ENCODE data around the gene SNTG2.

Gene SNTG2

GRCh38 chr2:1156531-1156930 is 205.9 kb downstream of the SNTG2 start:
- no peaks in the 10 kb centered on the region for H3K36me3 ChIP-seq (ENCODE audit: control insufficient read depth, low read length)
- H3K9me3 ChIP-seq (ENCODE audit: control insufficient read depth, insufficient read depth, low read length), result peaks cover 9% of the 10 kb centered on the region; the same call in 1 of the 2 replicates
- no peaks in the 10 kb centered on the region for H3K4me1 ChIP-seq (ENCODE audit: control insufficient read depth, low read length)
- H3K4me3 ChIP-seq (ENCODE audit: low read length), result no peak overlapping the region
- no peak for TF ChIP-seq CTCF (IDR thresholded peaks at IDR 0.05; ENCODE audit: low read depth, low read length, poor library complexity, severe bottlenecking)
- no peaks in the 10 kb centered on the region for H4K20me1 ChIP-seq (ENCODE audit: control insufficient read depth, insufficient read depth, low read depth, low read length)
- H3K9me2 ChIP-seq (replicated peaks; ENCODE audit: control insufficient read depth, low read length), result no peaks in the 10 kb centered on the region
- H3K79me2 ChIP-seq (ENCODE audit: control insufficient read depth, low read length), result no peaks in the 10 kb centered on the region
- H3K4me2 ChIP-seq (ENCODE audit: low read length), result no peak overlapping the region
- H3K27ac ChIP-seq (ENCODE audit: low read depth, low read length), result no peak overlapping the region
- no peaks in the 10 kb centered on the region for H3K27me3 ChIP-seq (ENCODE audit: control insufficient read depth, low read length)
- no peaks in the 10 kb centered on the region for H3F3A ChIP-seq (ENCODE audit: control insufficient read depth, insufficient read depth)

GRCh38 chr2:1157107-1157506 is 206.5 kb downstream of the SNTG2 start:
- Histone ChIP-seq H3K9me3 (ENCODE audit: control insufficient read depth, insufficient read depth, low read length) (peaks cover 7% of the 10 kb centered on the region; the same call in 1 of the 2 replicates), H4K20me1 (ENCODE audit: control insufficient read depth, insufficient read depth, low read depth, low read length) (no peaks in the 10 kb centered on the region), H3F3A (ENCODE audit: control insufficient read depth, insufficient read depth) (no peaks in the 10 kb centered on the region), H3K4me1 (ENCODE audit: control insufficient read depth, low read length) (0 out of 2 replicates have a peak, but pooled peaks cover under 1% of the 10 kb centered on the region), H3K27me3 (ENCODE audit: control insufficient read depth, low read length) (no peaks in the 10 kb centered on the region), H3K4me2 (ENCODE audit: low read length) (no peak overlapping the region), H3K36me3 (ENCODE audit: control insufficient read depth, low read length) (no peaks in the 10 kb centered on the region), H3K27ac (ENCODE audit: low read depth, low read length) (no peak overlapping the region), H3K4me3 (ENCODE audit: low read length) (no peak overlapping the region), H3K9me2 (replicated peaks; ENCODE audit: control insufficient read depth, low read length) (no peaks in the 10 kb centered on the region), H3K79me2 (ENCODE audit: control insufficient read depth, low read length) (no peaks in the 10 kb centered on the region)
- TF ChIP-seq EZH2phosphoT487 (IDR thresholded peaks at IDR 0.05; ENCODE audit: borderline replicate concordance, low read length) (no peak), CTCF (IDR thresholded peaks at IDR 0.05; ENCODE audit: low read depth, low read length, poor library complexity, severe bottlenecking) (no peak)

- H3K4me1 ChIP-seq (ENCODE audit: control insufficient read depth, low read length), result peaks cover 17% of the 10 kb centered on the region
- H3K27ac ChIP-seq (ENCODE audit: low read depth, low read length), result no peak overlapping the region
- no peak overlapping the region for H3K4me3 ChIP-seq (ENCODE audit: low read length)
- H3F3A ChIP-seq (ENCODE audit: control insufficient read depth, insufficient read depth), result no peaks in the 10 kb centered on the region
- H3K4me2 ChIP-seq (ENCODE audit: low read length), result no peak overlapping the region
- no peaks in the 10 kb centered on the region for H4K20me1 ChIP-seq (ENCODE audit: control insufficient read depth, insufficient read depth, low read depth, low read length)
- TF ChIP-seq EZH2phosphoT487 (IDR thresholded peaks at IDR 0.05; ENCODE audit: borderline replicate concordance, low read length), result no peak
- TF ChIP-seq CTCF (IDR thresholded peaks at IDR 0.05; ENCODE audit: low read depth, low read length, poor library complexity, severe bottlenecking), result no peak
- H3K9me2 ChIP-seq (replicated peaks; ENCODE audit: control insufficient read depth, low read length), result no peaks in the 10 kb centered on the region
- no peaks in the 10 kb centered on the region for H3K79me2 ChIP-seq (ENCODE audit: control insufficient read depth, low read length)
- peaks cover 3% of the 10 kb centered on the region; the same call in 1 of the 2 replicates for H3K36me3 ChIP-seq (ENCODE audit: control insufficient read depth, low read length)
- H3K27me3 ChIP-seq (ENCODE audit: control insufficient read depth, low read length), result no peaks in the 10 kb centered on the region
- H3K9me3 ChIP-seq (ENCODE audit: control insufficient read depth, insufficient read depth, low read length), result peaks cover 13% of the 10 kb centered on the region; the same call in 1 of the 2 replicates
These were observed 208.4 kb downstream of the SNTG2 start for GRCh38 chr2:1159013-1159412.

Measured in DOHH2 (cell line).